Esophagus squamous epithelium (tissue), 5 donors: ENCODE measurements around the gene GDPD2. TPM values are rescaled to one million over a fixed set of nuclear protein-coding genes. Genes with fewer than 3 reads are reported as not detected.
"Not testable (repeated sequence)": the region's sequence is repeated elsewhere in the genome, so short reads cannot be mapped to it uniquely, and the experiment has no call there.

ENCODE experiments used
- DNase-seq: peaks from one replicate; lab custom pipeline; 2025; lab: John Stamatoyannopoulos, UW
- H3K27ac ChIP-seq, 4 donors: fragments of 200-600 bp; sonication (generic); one replicate each; pipeline ENCODE4 v1.5.1; 2016 to 2019; ENCODE audit warnings: mild to moderate bottlenecking in 1 of 4
- H3K27me3 ChIP-seq, 4 donors: fragments of 200-600 bp; sonication (generic); 1 replicate in 3 of 4; 2 replicates in 1 of 4; pipeline versions ENCODE4 v1.5.1 to v1.6.0; 2017 to 2021; ENCODE audit warnings: antibody characterized with exemption in 1 of 4
- H3K36me3 ChIP-seq, 3 donors: fragments of 200-600 bp; sonication (generic); one replicate each; pipeline ENCODE4 v1.5.1; 2016 to 2019
- H3K4me1 ChIP-seq, 3 donors: fragments of 200-600 bp; sonication (generic); one replicate each; pipeline ENCODE4 v1.5.1; 2017 to 2019
- H3K4me3 ChIP-seq, 4 donors: fragments of 200-600 bp; sonication (generic); 1 replicate in 3 of 4; 2 replicates in 1 of 4; pipeline ENCODE4 v1.5.1; 2016 to 2019; ENCODE audit warnings: mild to moderate bottlenecking in 2 of 4, moderate library complexity in 1 of 4
- H3K9me3 ChIP-seq, 3 donors: fragments of 200-600 bp; sonication (generic); one replicate each; pipeline ENCODE4 v1.5.1; 2016 to 2019
- CTCF ChIP-seq, 6 experiments: fragments of 450-650 bp in 4 of 6; fragments of 200-600 bp in 2 of 6; sonication (generic) in 2 of 6; IDR thresholded peaks; one replicate each; pipeline ENCODE4 v1.5.1; 2016 to 2019; ENCODE audit warnings: antibody characterized with exemption in 6 of 6, mild to moderate bottlenecking in 4 of 6, moderate library complexity in 4 of 6
- POLR2A ChIP-seq, 4 donors: fragments of 450-650 bp; IDR thresholded peaks; one replicate each; pipeline ENCODE4 v1.6.1; 2017; ENCODE audit warnings: antibody characterized with exemption in 4 of 4, mild to moderate bottlenecking in 4 of 4, moderate library complexity in 3 of 4
- WGBS, 2 donors: methylation state at CpG; one replicate each; pipeline ENCODE4 v1.1.5; 2018; 5-methylcytosine and 5-hydroxymethylcytosine counted together
- intact Hi-C: fragments of 100-400 bp; cut with DNase I; formaldehyde crosslinking; loops from one replicate; pipeline ENCODE4 v1.15.0; 2022
- total RNA-seq, 4 donors: library from RNA; depleted of rRNA; stranded (reverse); fragments of >200 nt; gene quantifications; one replicate each; pipeline ENCODE4 v1.1.0, GENCODE V29; 2016
- donor health status: DM: yes; HTN: yes; CAD: no.

Gene GDPD2
- total RNA-seq: 1 to 10 TPM in 2 of 4 donors, not detected in 2; 1.3 to 2.3 TPM

GRCh38 chrX:70422851-70423341 lies at the start of gene GDPD2:
Gene GDPD2 (plus strand): TSS chrX:70423314. CDS start chrX:70424985, 1,671 bp downstream.
- Histone ChIP-seq H3K9me3 (no peaks in the 10 kb centered on the region), H3K4me1 (peaks cover 0 to 15% (median 0%) of the 10 kb centered on the region in 3 donors), H3K4me3 (no peak within 1 kb of the TSS), H3K36me3 (no peaks in the 10 kb centered on the region), H3K27ac (no peak within 1 kb of the TSS), H3K27me3 (no peaks in the 10 kb centered on the region)
- WGBS, 2 donors: no CpG with 5 or more reads among the region's 11 CpGs
- no peak for DNase-seq
- intact Hi-C loops: no loop called here
- TF ChIP-seq CTCF (IDR thresholded peaks at IDR 0.05) (peak in 2 of 6 experiments; percentile 17 to 42), POLR2A (IDR thresholded peaks at IDR 0.05) (no peak)

- Histone ChIP-seq H3K9me3 (no peaks in the 10 kb centered on the region), H3K27me3 (no peaks in the 10 kb centered on the region), H3K27ac (no peak overlapping the region), H3K4me3 (no peak overlapping the region), H3K36me3 (no peaks in the 10 kb centered on the region), H3K4me1 (no peaks in the 10 kb centered on the region)
- WGBS, 2 donors: 71 to 81% methylated on average over 2 of the region's 2 CpGs
- no peak for DNase-seq
- intact Hi-C loops: no loop called here
- TF ChIP-seq POLR2A (IDR thresholded peaks at IDR 0.05) (no peak), CTCF (IDR thresholded peaks at IDR 0.05) (no peak)
Observed at GRCh38 chrX:70386235-70386634, 36.9 kb upstream of the GDPD2 start.

GRCh38 chrX:70398899-70399298 lies 24.2 kb upstream of the GDPD2 start:
- WGBS, 2 donors: 56 to 63% methylated on average over 4 of the region's 4 CpGs
- Histone ChIP-seq H3K4me3 (no peak overlapping the region), H3K36me3 (no peaks in the 10 kb centered on the region), H3K27ac (no peak overlapping the region), H3K4me1 (no peaks in the 10 kb centered on the region), H3K9me3 (peaks cover 0 to 4% (median 0%) of the 10 kb centered on the region in 3 donors), H3K27me3 (no peaks in the 10 kb centered on the region)
- no peak for TF ChIP-seq POLR2A (IDR thresholded peaks at IDR 0.05)
- no peak for TF ChIP-seq CTCF (IDR thresholded peaks at IDR 0.05)
- no peak for DNase-seq
- intact Hi-C loops: no loop called here

GRCh38 chrX:70400181-70400580 lies 22.9 kb upstream of the GDPD2 start:
- H3K27me3 ChIP-seq, H3K4me1 ChIP-seq, H3K27ac ChIP-seq, intact Hi-C loops, H3K36me3 ChIP-seq, DNase-seq, H3K9me3 ChIP-seq, H3K4me3 ChIP-seq: not testable (repeated sequence)
- WGBS, 2 donors: 88 to 92% methylated on average over 1 of the region's 3 CpGs

- Histone ChIP-seq H3K4me1 (no peaks in the 10 kb centered on the region), H3K27ac (no peak overlapping the region), H3K9me3 (no peaks in the 10 kb centered on the region), H3K36me3 (no peaks in the 10 kb centered on the region), H3K27me3 (no peaks in the 10 kb centered on the region), H3K4me3 (no peak overlapping the region)
- no peak for DNase-seq
- intact Hi-C loops: no loop called here
- no peak for TF ChIP-seq POLR2A (IDR thresholded peaks at IDR 0.05)
- no peak for TF ChIP-seq CTCF (IDR thresholded peaks at IDR 0.05)
- WGBS, 2 donors: 32 to 59% methylated on average over 2 of the region's 2 CpGs
Observed at GRCh38 chrX:70402721-70403120, 20.4 kb upstream of the GDPD2 start.

- Histone ChIP-seq H3K4me3 (no peak overlapping the region), H3K9me3 (no peaks in the 10 kb centered on the region), H3K4me1 (no peaks in the 10 kb centered on the region), H3K36me3 (no peaks in the 10 kb centered on the region), H3K27ac (no peak overlapping the region), H3K27me3 (no peaks in the 10 kb centered on the region)
- DNase-seq: no peak
- WGBS, 2 donors: 50 to 67% methylated on average over 1 of the region's 1 CpG
- intact Hi-C loops: no loop called here
- TF ChIP-seq POLR2A (IDR thresholded peaks at IDR 0.05): no peak
- no peak for TF ChIP-seq CTCF (IDR thresholded peaks at IDR 0.05)
Observed at GRCh38 chrX:70405003-70405402, 18.1 kb upstream of the GDPD2 start.
